Activated CD4-positive, alpha-beta T cell treated with anti-CD3 and anti-CD28 coated beads for 36 hours (primary cell): Measurements from ENCODE around the gene TOPBP1. TPM values are rescaled to one million over a fixed set of nuclear protein-coding genes. Genes with fewer than 3 reads are reported as not detected.

ENCODE experiments used
- ATAC-seq: fragments of 200-7000 bp; cut with Tn5 transposase; one replicate; pipeline ENCODE4 v1.10.0; 2021; ENCODE audit warnings: mild to moderate bottlenecking, moderate library complexity
- CTCF ChIA-PET: fragments of 350-600 bp; sonication (Branson Sonifier 250); formaldehyde crosslinking; loops from one replicate; lab custom pipeline; 2021; ENCODE audit warnings: antibody characterized with exemption; lab: Charles Lee
- POLR2A ChIA-PET: fragments of 350-600 bp; sonication (Branson Sonifier 250); formaldehyde crosslinking; loops from one replicate; lab custom pipeline; 2021; ENCODE audit warnings: antibody characterized with exemption, inconsistent platforms; lab: Charles Lee
- DNase-seq: peaks from one replicate; pipeline ENCODE4 v3.0.0-alpha.2; 2020
- H3K27ac Mint-ChIP-seq: one replicate; pipeline ENCODE4 v1.8.0; 2021; ENCODE audit warnings: mixed read lengths
- H3K27me3 Mint-ChIP-seq: one replicate; pipeline ENCODE4 v1.8.0; 2021; ENCODE audit warnings: mixed read lengths
- H3K36me3 Mint-ChIP-seq: one replicate; pipeline ENCODE4 v1.8.0; 2021; ENCODE audit warnings: low read depth, mixed read lengths
- H3K4me1 Mint-ChIP-seq: one replicate; pipeline ENCODE4 v1.8.0; 2021; ENCODE audit warnings: mixed read lengths
- H3K4me3 Mint-ChIP-seq: one replicate; pipeline ENCODE4 v1.8.0; 2021; ENCODE audit warnings: mild to moderate bottlenecking, moderate library complexity, mixed read lengths
- H3K9me3 Mint-ChIP-seq: one replicate; pipeline ENCODE4 v1.8.0; 2021; ENCODE audit warnings: low read depth, mixed read lengths
- intact Hi-C, 2 experiments: fragments of 100-400 bp; cut with DNase I in 1 of 2; cut with micrococcal nuclease in 1 of 2; formaldehyde crosslinking; loops; one replicate each; pipeline versions ENCODE4 v1.14.2 to v1.15.1; 2022 to 2024; cut with DNase I, micrococcal nuclease
- total RNA-seq, 2 experiments: library from RNA; stranded (reverse); gene quantifications; one replicate each; pipeline ENCODE4 v1.2.3, GENCODE V29; 2021

TOPBP1 gene
- total RNA-seq = 10 to 100 TPM; 80.9 to 94.6 TPM

- peaks cover 33% of the 10 kb centered on the region for H3K4me1 Mint-ChIP-seq
- peak within 1 kb of the TSS; percentile 98 for H3K27ac Mint-ChIP-seq
- peak; percentile 85 for ATAC-seq
- H3K27me3 Mint-ChIP-seq = no peaks in the 10 kb centered on the region
- intact Hi-C loops = loop anchor here (1.0 to 5.0 kb wide), 11 partner anchors 88 to 1244 kb away; partner anchors contain the start of genes CDV3 (in 2 of the 2), CEP63 (in 2 of the 2), DNAJC13 (in 2 of the 2) and NPHP3 (in 2 of the 2)
- peak within 1 kb of the TSS; percentile 91 for H3K4me3 Mint-ChIP-seq
- DNase-seq = peak; percentile 94
- POLR2A ChIA-PET = interaction anchor here (0.7 to 1.5 kb wide), 4 partner anchors 12 to 944 kb away, joined by 3 to 6 read pairs (median 4); no protein-coding TSS in a partner anchor
- CTCF ChIA-PET = interaction anchor here (0.6 to 1.5 kb wide), 5 partner anchors 12 to 278 kb away, joined by 3 to 6 read pairs (median 4); no protein-coding TSS in a partner anchor
- H3K36me3 Mint-ChIP-seq = peaks cover 29% of the 10 kb centered on the region
- no peaks in the 10 kb centered on the region for H3K9me3 Mint-ChIP-seq
Observed at GRCh38 chr3:133661454-133662277, at the start of gene TOPBP1. TSS of gene TOPBP1 (minus strand) at chr3:133661941. CDS start at chr3:133661127, 814 bp downstream.

DNA sequence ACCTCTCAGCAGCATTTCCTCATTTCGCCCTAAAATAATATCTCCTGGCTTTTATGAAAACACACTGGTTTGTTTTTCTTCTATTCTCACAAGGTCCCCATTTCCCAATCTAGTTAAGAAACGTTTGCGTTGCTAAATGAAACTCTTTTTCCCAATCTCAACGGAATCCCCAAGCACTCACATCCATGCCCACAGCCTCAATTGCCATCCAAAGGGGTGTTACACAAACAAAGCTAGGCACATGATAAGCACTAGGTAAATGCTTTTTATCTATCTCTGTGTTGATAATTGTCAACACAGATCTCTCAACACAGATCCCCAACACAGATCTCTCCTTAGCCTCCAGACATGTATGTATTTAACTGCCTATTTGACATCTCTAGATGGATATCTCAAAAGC, 49.3 kb upstream of the TOPBP1 start:
- ATAC-seq (no peak), DNase-seq (no peak)
- ChIA-PET POLR2A (no interaction called here), CTCF (no interaction called here)
- no peak overlapping the region for H3K27ac Mint-ChIP-seq
- intact Hi-C loops = no loop called here
- no peaks in the 10 kb centered on the region for H3K9me3 Mint-ChIP-seq
- no peak overlapping the region for H3K4me3 Mint-ChIP-seq
- H3K27me3 Mint-ChIP-seq = peaks cover 20% of the 10 kb centered on the region
- no peaks in the 10 kb centered on the region for H3K4me1 Mint-ChIP-seq
- no peaks in the 10 kb centered on the region for H3K36me3 Mint-ChIP-seq

DNA sequence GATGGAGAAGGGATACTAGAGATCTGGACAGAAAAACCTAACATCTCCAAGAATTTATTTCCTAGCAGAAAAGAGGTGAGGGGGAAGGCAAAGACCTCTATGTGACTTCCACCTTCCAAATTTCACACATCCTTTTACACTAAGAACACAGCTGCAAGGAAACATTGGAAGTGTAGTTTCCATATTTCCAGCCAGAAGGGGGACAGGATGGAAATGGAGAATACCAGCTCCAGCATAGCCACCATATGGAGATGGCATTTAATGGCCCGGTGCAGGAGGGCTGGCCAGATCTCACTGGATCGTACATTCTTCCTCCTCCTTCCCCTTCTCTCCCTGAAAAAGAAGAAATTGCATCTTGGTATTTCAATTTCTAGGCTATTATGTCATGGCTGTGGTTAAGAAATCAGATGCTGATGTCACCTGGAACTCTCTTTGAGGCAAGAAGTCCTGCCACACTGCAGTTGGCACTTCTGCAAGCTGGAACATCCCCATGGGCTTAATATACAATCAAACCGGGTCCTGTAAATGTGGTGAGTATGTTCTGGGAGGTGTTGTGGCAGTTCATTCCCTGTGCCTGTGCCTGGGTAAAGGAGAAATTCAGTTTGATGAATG, 47.5 kb upstream of the TOPBP1 start:
- CTCF ChIA-PET = interaction anchor here (0.7 kb wide), 1 partner anchor 337 kb away, joined by 3 read pairs; no protein-coding TSS in a partner anchor
- peaks cover 28% of the 10 kb centered on the region for H3K27me3 Mint-ChIP-seq
- ATAC-seq = no peak
- H3K27ac Mint-ChIP-seq = no peak overlapping the region
- no peaks in the 10 kb centered on the region for H3K9me3 Mint-ChIP-seq
- intact Hi-C loops = no loop called here
- no peaks in the 10 kb centered on the region for H3K36me3 Mint-ChIP-seq
- POLR2A ChIA-PET = no interaction called here
- no peak overlapping the region for H3K4me3 Mint-ChIP-seq
- DNase-seq = no peak
- no peaks in the 10 kb centered on the region for H3K4me1 Mint-ChIP-seq

DNA sequence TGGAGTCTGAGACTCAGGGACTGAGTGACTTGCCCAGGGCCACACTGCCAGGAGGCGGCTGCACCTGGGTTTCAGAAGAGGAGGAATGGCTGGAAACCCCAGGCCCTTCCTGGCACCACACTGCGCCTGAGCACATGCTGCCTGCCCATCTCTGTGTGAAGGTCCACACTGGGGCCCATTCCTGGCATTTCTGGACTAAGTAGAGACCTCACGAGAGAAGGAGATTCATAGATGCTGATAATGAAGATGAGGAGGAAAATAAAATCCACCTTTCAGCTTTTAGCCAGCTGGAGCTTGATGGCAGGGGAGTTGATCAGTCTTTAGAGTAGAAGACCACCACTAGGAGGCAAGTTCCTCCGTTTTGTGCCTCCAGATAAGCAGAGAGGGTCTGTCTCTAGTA, 44.3 kb upstream of the TOPBP1 start:
- Mint-ChIP-seq H3K4me1 (no peaks in the 10 kb centered on the region), H3K9me3 (no peaks in the 10 kb centered on the region), H3K27ac (no peak overlapping the region), H3K36me3 (no peaks in the 10 kb centered on the region), H3K27me3 (peaks cover 36% of the 10 kb centered on the region), H3K4me3 (no peak overlapping the region)
- DNase-seq (no peak), ATAC-seq (no peak)
- CTCF ChIA-PET = interaction anchor here (0.5 to 0.7 kb wide), 2 partner anchors 98 to 219 kb away, joined by 3 read pairs; no protein-coding TSS in a partner anchor
- POLR2A ChIA-PET = no interaction called here
- intact Hi-C loops = no loop called here

- Mint-ChIP-seq H3K4me1 (no peaks in the 10 kb centered on the region), H3K36me3 (no peaks in the 10 kb centered on the region)
- no peak for DNase-seq
Observed at GRCh38 chr3:133703915-133704314, 42.2 kb upstream of the TOPBP1 start.

DNA sequence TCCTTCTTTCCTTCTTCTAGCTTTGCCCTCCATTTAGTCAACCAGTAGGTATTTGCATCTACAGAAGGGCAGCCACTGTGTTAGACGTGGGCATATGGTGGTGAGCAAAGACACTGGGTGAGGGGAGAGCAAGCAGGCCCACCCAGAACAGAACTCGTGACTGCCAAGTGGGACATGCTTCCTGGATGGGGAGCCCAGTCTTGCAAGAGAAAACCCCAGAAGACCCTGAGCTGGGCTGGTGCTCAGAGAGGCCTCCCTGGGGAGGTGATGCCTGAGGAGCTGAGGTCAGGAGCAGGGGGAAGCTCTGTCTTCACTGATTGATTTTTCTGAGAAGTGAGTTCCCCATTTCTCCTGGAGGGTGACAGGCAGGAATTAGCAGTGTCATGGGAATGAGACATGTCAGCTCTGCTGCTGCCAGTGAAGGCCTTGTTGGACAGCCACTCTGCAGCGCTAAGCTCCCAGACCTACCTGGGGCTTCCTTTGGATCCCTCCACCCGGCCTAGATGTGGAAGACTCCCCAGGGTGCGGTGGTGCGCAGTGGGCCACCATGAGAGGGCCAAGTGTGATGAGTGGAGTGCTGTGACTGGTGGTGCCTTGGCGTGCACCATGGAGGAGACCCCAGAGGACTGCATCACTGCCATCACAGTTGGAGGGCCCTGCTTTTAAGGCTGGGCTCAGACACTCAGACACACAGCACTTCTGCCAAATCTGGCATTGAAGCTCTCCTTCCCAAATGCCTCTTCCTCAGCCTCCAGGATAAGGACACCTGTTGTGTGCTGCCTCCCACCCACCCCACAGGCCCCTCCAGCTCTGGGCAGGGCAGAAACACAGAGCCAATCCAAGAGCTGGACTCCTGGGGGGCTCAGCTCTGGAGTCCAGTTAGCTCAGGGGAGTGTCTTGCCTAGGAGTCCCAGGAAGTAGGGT, 40.0 kb upstream of the TOPBP1 start:
- no peak overlapping the region for H3K27ac Mint-ChIP-seq
- no peak for DNase-seq
- no peak for ATAC-seq
- POLR2A ChIA-PET = no interaction called here
- no peaks in the 10 kb centered on the region for H3K9me3 Mint-ChIP-seq
- H3K27me3 Mint-ChIP-seq = peaks cover 19% of the 10 kb centered on the region
- CTCF ChIA-PET = no interaction called here
- intact Hi-C loops = no loop called here
- no peaks in the 10 kb centered on the region for H3K4me1 Mint-ChIP-seq
- no peaks in the 10 kb centered on the region for H3K36me3 Mint-ChIP-seq
- no peak overlapping the region for H3K4me3 Mint-ChIP-seq

More at GRCh38 chr3:133703915-133704314, 42.2 kb upstream of the TOPBP1 start:
- no peak for ATAC-seq
- no peaks in the 10 kb centered on the region for H3K9me3 Mint-ChIP-seq
- intact Hi-C loops = no loop called here
- ChIA-PET POLR2A (no interaction called here), CTCF (interaction anchor here (0.7 kb wide), 1 partner anchor 922 kb away, joined by 3 read pairs; no protein-coding TSS in a partner anchor)
- H3K27me3 Mint-ChIP-seq = peaks cover 25% of the 10 kb centered on the region
- H3K27ac Mint-ChIP-seq = no peak overlapping the region
- no peak overlapping the region for H3K4me3 Mint-ChIP-seq

DNA sequence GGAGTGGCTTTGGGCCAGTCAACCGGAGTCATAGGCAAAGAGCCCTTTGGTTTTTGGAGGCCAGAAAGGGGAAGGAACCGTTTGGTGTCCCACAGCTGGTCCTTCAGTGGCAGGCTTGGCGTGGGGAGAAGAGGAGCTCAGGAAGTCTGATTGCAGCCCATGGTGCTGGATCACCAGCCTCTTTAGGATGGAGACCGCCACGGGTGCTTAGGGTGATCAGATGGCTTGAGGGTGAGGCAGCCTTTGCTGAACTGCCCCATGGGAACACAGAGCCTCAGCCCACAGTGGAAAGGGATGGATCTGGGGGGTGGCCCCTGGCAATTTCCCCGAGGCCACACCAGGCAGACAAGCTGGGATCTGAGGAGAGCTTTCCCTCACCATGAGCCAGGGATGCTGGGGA, 38.6 kb upstream of the TOPBP1 start:
- H3K9me3 Mint-ChIP-seq = no peaks in the 10 kb centered on the region
- H3K4me1 Mint-ChIP-seq = no peaks in the 10 kb centered on the region
- CTCF ChIA-PET = no interaction called here
- POLR2A ChIA-PET = no interaction called here
- no peak overlapping the region for H3K4me3 Mint-ChIP-seq
- intact Hi-C loops = no loop called here
- peaks cover 14% of the 10 kb centered on the region for H3K27me3 Mint-ChIP-seq
- H3K27ac Mint-ChIP-seq = no peak overlapping the region
- no peaks in the 10 kb centered on the region for H3K36me3 Mint-ChIP-seq
- DNase-seq (no peak), ATAC-seq (no peak)

DNA sequence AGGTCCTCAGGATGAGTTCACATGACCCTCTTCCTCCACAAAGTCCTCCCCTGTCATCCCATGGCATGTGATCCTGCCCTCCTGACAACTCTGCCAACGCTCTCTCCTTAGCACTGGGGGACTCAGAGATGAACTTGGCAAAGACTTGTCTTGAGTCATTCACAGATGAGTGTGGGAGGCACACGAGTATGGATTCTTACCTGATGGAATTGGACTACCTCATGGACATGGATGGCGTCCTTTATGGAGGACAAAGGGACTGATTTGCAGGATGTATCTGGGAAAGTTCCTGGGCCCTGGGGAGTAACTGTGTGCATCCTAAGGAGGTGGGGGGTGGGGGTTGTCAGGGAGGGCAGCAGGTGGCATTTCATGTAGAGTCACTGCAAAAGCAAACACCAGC, 38.2 kb upstream of the TOPBP1 start:
- peaks cover 12% of the 10 kb centered on the region for H3K27me3 Mint-ChIP-seq
- H3K4me3 Mint-ChIP-seq = no peak overlapping the region
- no peaks in the 10 kb centered on the region for H3K4me1 Mint-ChIP-seq
- no peaks in the 10 kb centered on the region for H3K9me3 Mint-ChIP-seq
- ATAC-seq (no peak), DNase-seq (no peak)
- H3K27ac Mint-ChIP-seq = no peak overlapping the region
- intact Hi-C loops = no loop called here
- ChIA-PET POLR2A (no interaction called here), CTCF (no interaction called here)
- H3K36me3 Mint-ChIP-seq = no peaks in the 10 kb centered on the region

DNA sequence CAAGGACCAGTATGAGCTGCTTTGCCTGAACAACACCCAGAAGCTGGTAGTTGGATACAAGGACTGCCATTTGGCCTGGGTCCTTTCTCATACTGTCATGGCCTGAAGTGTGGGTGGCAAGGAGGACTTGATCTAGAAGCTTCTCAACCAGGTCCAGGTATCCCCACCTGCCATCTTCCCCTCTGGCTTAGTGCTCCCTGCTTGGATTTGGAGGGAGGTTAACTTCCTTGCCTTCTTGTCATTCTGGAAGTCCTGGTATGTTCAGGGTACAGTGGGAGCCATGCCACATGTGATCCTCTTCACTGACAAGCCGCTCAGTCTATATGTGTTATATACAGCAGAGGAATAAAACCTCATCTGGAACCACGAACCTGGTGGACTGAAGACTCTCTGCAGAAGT, 37.7 kb upstream of the TOPBP1 start:
- H3K4me3 Mint-ChIP-seq = no peak overlapping the region
- no peaks in the 10 kb centered on the region for H3K9me3 Mint-ChIP-seq
- DNase-seq (no peak), ATAC-seq (no peak)
- H3K27ac Mint-ChIP-seq = no peak overlapping the region
- peaks cover 10% of the 10 kb centered on the region for H3K27me3 Mint-ChIP-seq
- CTCF ChIA-PET = no interaction called here
- intact Hi-C loops = no loop called here
- POLR2A ChIA-PET = no interaction called here
- H3K4me1 Mint-ChIP-seq = no peaks in the 10 kb centered on the region
- no peaks in the 10 kb centered on the region for H3K36me3 Mint-ChIP-seq

DNA sequence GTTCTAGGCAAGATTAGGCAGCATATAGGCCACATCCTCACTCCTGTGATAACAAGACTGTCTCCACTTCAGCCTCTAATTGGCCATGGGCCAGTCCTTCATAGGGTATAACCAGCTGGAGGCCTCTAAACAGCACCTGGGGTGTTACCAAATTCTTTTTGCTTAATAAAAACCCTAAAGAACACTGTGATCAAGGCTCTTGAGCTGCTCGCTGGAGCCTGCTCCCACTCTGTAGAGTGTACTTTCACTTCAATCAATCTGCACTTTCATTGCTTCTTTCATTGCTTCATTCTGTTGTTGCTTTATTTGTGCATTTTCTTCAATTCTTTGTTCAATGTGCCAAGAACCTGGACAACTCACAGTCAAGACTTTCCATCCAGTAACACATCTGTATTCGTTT, 36.2 kb upstream of the TOPBP1 start:
- POLR2A ChIA-PET = no interaction called here
- no peaks in the 10 kb centered on the region for H3K36me3 Mint-ChIP-seq
- CTCF ChIA-PET = no interaction called here
- H3K4me3 Mint-ChIP-seq = no peak overlapping the region
- ATAC-seq (no peak), DNase-seq (no peak)
- no peak overlapping the region for H3K27ac Mint-ChIP-seq
- intact Hi-C loops = no loop called here
- H3K9me3 Mint-ChIP-seq = no peaks in the 10 kb centered on the region
- no peaks in the 10 kb centered on the region for H3K27me3 Mint-ChIP-seq
- no peaks in the 10 kb centered on the region for H3K4me1 Mint-ChIP-seq

- POLR2A ChIA-PET = no interaction called here
- Mint-ChIP-seq H3K27ac (no peak overlapping the region), H3K27me3 (peaks cover 2% of the 10 kb centered on the region), H3K9me3 (no peaks in the 10 kb centered on the region), H3K36me3 (no peaks in the 10 kb centered on the region), H3K4me3 (no peak overlapping the region), H3K4me1 (peaks cover 4% of the 10 kb centered on the region)
- DNase-seq = no peak
- intact Hi-C loops = no loop called here
- ATAC-seq = no peak
- CTCF ChIA-PET = no interaction called here
Observed at GRCh38 chr3:133695560-133696171, 33.9 kb upstream of the TOPBP1 start.
